OCI-LY1 (cell line): ENCODE measurements around the gene SPRR2A.

Source experiments
- EZH2 ChIP-seq: fragments of 200-600 bp; sonication (generic), shearing (Covaris generic); IDR thresholded peaks from 2 replicates; pipeline ENCODE4 v1.8.0; 2017; ENCODE audit warnings: borderline replicate concordance, mixed run types, mild to moderate bottlenecking, antibody characterized with exemption, low read length, moderate library complexity, mixed read lengths
- TF ChIP-seq, protein P1 (sequence below): fragments of 200-600 bp; sonication (generic), shearing (Covaris generic); IDR thresholded peaks from 2 replicates; pipeline ENCODE4 v1.5.1; 2017; ENCODE audit warnings: mild to moderate bottlenecking, antibody characterized with exemption, low read length, moderate library complexity, mixed read lengths

DNA sequence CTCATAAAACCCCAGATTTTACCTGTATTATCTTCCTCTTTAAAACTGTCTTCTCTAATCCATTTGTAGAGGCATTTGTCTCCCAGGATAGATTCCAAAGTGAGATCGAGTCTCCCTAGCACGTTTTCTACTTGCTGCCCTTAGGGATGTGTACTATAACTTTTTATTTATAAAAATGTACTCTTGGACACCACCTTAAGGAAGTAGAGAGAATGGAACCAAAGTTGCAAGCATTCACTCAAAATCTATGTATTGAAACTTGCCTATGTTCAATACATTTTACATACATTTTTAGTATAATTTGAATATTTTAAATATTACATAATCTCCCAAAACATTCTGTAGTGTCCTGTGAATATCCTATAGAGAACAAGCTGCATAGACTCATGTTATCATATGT is 842 bp upstream of the SPRR2A start:
- TF ChIP-seq, protein P1, sequence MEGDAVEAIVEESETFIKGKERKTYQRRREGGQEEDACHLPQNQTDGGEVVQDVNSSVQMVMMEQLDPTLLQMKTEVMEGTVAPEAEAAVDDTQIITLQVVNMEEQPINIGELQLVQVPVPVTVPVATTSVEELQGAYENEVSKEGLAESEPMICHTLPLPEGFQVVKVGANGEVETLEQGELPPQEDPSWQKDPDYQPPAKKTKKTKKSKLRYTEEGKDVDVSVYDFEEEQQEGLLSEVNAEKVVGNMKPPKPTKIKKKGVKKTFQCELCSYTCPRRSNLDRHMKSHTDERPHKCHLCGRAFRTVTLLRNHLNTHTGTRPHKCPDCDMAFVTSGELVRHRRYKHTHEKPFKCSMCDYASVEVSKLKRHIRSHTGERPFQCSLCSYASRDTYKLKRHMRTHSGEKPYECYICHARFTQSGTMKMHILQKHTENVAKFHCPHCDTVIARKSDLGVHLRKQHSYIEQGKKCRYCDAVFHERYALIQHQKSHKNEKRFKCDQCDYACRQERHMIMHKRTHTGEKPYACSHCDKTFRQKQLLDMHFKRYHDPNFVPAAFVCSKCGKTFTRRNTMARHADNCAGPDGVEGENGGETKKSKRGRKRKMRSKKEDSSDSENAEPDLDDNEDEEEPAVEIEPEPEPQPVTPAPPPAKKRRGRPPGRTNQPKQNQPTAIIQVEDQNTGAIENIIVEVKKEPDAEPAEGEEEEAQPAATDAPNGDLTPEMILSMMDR: no peak
- no peak for TF ChIP-seq EZH2
